ENCODE results near the gene ZNF319. TPM values are rescaled to one million over a fixed set of nuclear protein-coding genes. Genes with fewer than 3 reads are reported as not detected.

The ZNF319 gene
- total RNA-seq, 1 experiment from 2014 or later: 5.5 TPM

DNA sequence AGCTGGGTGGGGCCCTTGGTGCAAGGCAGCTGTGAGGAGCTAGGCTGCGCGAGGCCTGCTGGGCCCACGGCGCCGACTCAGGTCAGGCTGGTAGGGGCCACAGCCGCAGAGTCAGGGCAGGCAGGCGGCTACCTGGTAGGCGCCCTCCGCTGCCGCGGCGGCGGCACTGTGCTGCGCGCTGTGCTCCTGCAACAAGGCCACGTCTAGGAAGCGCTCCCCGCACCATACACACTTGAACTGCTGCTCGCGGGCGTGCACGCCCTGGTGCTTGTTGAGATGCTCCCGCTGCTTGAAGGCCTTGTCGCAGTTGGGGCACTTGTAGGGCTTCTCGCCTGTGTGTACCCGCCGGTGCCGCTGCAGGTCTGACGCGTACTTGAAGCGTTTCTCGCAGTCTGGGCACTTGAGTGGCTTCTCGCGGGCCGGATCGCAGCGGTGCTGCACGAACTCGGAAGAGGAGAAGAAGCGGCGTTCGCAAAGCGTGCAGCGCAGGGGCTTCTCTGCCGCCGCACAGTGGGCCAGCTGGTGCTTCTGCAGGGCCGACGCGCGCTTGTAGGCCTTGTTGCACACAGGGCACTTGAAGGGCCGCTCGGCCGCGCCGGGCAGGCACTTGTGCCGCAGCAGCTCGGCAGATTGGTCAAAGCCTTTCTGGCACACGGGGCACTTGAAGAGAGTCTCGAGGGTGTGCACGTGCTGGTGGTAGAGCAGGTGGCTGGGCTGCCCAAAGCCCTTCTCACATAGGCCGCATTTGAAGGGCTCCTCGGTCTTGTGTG, 3.9 kb downstream of the ZNF319 start (continued):
- TF ChIP-seq CDX4 (CRISPR knock-in tag; IDR thresholded peaks at IDR 0.05; ENCODE audit: borderline replicate concordance): no peak
- TF ChIP-seq, protein P1, sequence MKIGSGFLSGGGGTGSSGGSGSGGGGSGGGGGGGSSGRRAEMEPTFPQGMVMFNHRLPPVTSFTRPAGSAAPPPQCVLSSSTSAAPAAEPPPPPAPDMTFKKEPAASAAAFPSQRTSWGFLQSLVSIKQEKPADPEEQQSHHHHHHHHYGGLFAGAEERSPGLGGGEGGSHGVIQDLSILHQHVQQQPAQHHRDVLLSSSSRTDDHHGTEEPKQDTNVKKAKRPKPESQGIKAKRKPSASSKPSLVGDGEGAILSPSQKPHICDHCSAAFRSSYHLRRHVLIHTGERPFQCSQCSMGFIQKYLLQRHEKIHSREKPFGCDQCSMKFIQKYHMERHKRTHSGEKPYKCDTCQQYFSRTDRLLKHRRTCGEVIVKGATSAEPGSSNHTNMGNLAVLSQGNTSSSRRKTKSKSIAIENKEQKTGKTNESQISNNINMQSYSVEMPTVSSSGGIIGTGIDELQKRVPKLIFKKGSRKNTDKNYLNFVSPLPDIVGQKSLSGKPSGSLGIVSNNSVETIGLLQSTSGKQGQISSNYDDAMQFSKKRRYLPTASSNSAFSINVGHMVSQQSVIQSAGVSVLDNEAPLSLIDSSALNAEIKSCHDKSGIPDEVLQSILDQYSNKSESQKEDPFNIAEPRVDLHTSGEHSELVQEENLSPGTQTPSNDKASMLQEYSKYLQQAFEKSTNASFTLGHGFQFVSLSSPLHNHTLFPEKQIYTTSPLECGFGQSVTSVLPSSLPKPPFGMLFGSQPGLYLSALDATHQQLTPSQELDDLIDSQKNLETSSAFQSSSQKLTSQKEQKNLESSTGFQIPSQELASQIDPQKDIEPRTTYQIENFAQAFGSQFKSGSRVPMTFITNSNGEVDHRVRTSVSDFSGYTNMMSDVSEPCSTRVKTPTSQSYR (CRISPR knock-in tag; IDR thresholded peaks at IDR 0.05): no peak

- POLR2A ChIA-PET: no interaction called here
- Mint-ChIP-seq H3K27me3 (ENCODE audit: low read depth) (no peaks in the 10 kb centered on the region), H3K4me3 (no peak overlapping the region), H3K27ac (no peak overlapping the region), H3K9me3 (no peaks in the 10 kb centered on the region), H3K36me3 (peaks cover 4% of the 10 kb centered on the region; the same call in 1 of the 2 replicates), H3K4me1 (peaks cover 25% of the 10 kb centered on the region)
- DNase-seq (ENCODE audit: low spot score) (no peak), ATAC-seq (no peak)
- CTCF ChIA-PET: interaction anchor here (0.6 kb wide), 1 partner anchor 679 kb away, joined by 5 read pairs; no protein-coding TSS in a partner anchor
- TF ChIP-seq ESRRA (CRISPR knock-in tag; IDR thresholded peaks at IDR 0.05; ENCODE audit: borderline replicate concordance): no peak
These were observed 4.6 kb downstream of the ZNF319 start for GRCh38 chr16:57995721-57996405.

GRCh38 chr16:57994778-57995177, 5.7 kb downstream of the ZNF319 start:
- Mint-ChIP-seq H3K4me1 (peaks cover 25% of the 10 kb centered on the region), H3K9me3 (no peaks in the 10 kb centered on the region), H3K36me3 (peaks cover 4% of the 10 kb centered on the region; the same call in 1 of the 2 replicates), H3K27ac (no peak overlapping the region), H3K27me3 (ENCODE audit: low read depth) (no peaks in the 10 kb centered on the region), H3K4me3 (no peak overlapping the region)
- POLR2A ChIA-PET: no interaction called here
- CTCF ChIA-PET: no interaction called here
- peak; percentile 29 for ATAC-seq
- peak; percentile 65 for DNase-seq (ENCODE audit: low spot score)
- no peak for TF ChIP-seq GABPB1 (CRISPR knock-in tag; IDR thresholded peaks at IDR 0.05)
- no peak for TF ChIP-seq ZNF232 (CRISPR knock-in tag; IDR thresholded peaks at IDR 0.05)
- no peak for TF ChIP-seq RELA (CRISPR knock-in tag; IDR thresholded peaks at IDR 0.05; ENCODE audit: borderline replicate concordance)
- TF ChIP-seq NFE2L1 (CRISPR knock-in tag; IDR thresholded peaks at IDR 0.05): no peak
- TF ChIP-seq, protein P2, sequence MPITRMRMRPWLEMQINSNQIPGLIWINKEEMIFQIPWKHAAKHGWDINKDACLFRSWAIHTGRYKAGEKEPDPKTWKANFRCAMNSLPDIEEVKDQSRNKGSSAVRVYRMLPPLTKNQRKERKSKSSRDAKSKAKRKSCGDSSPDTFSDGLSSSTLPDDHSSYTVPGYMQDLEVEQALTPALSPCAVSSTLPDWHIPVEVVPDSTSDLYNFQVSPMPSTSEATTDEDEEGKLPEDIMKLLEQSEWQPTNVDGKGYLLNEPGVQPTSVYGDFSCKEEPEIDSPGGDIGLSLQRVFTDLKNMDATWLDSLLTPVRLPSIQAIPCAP (CRISPR knock-in tag; IDR thresholded peaks at IDR 0.05): no peak
- no peak for TF ChIP-seq CDX4 (CRISPR knock-in tag; IDR thresholded peaks at IDR 0.05; ENCODE audit: borderline replicate concordance)
- TF ChIP-seq CREM (CRISPR knock-in tag; IDR thresholded peaks at IDR 0.05): no peak
- TF ChIP-seq, protein P3, sequence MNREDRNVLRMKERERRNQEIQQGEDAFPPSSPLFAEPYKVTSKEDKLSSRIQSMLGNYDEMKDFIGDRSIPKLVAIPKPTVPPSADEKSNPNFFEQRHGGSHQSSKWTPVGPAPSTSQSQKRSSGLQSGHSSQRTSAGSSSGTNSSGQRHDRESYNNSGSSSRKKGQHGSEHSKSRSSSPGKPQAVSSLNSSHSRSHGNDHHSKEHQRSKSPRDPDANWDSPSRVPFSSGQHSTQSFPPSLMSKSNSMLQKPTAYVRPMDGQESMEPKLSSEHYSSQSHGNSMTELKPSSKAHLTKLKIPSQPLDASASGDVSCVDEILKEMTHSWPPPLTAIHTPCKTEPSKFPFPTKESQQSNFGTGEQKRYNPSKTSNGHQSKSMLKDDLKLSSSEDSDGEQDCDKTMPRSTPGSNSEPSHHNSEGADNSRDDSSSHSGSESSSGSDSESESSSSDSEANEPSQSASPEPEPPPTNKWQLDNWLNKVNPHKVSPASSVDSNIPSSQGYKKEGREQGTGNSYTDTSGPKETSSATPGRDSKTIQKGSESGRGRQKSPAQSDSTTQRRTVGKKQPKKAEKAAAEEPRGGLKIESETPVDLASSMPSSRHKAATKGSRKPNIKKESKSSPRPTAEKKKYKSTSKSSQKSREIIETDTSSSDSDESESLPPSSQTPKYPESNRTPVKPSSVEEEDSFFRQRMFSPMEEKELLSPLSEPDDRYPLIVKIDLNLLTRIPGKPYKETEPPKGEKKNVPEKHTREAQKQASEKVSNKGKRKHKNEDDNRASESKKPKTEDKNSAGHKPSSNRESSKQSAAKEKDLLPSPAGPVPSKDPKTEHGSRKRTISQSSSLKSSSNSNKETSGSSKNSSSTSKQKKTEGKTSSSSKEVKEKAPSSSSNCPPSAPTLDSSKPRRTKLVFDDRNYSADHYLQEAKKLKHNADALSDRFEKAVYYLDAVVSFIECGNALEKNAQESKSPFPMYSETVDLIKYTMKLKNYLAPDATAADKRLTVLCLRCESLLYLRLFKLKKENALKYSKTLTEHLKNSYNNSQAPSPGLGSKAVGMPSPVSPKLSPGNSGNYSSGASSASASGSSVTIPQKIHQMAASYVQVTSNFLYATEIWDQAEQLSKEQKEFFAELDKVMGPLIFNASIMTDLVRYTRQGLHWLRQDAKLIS (CRISPR knock-in tag; IDR thresholded peaks at IDR 0.05; ENCODE audit: borderline replicate concordance): no peak
- TF ChIP-seq FOXP1 (CRISPR knock-in tag; IDR thresholded peaks at IDR 0.05; ENCODE audit: borderline replicate concordance): no peak
- no peak for TF ChIP-seq IRF2 (CRISPR knock-in tag; IDR thresholded peaks at IDR 0.05; ENCODE audit: borderline replicate concordance, low read depth)
- TF ChIP-seq GRHL2 (CRISPR knock-in tag; IDR thresholded peaks at IDR 0.05; ENCODE audit: insufficient replicate concordance, severe bottlenecking): no peak
- TF ChIP-seq E2F1 (CRISPR knock-in tag; IDR thresholded peaks at IDR 0.05): no peak
- TF ChIP-seq, protein P4, sequence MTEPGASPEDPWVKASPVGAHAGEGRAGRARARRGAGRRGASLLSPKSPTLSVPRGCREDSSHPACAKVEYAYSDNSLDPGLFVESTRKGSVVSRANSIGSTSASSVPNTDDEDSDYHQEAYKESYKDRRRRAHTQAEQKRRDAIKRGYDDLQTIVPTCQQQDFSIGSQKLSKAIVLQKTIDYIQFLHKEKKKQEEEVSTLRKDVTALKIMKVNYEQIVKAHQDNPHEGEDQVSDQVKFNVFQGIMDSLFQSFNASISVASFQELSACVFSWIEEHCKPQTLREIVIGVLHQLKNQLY (CRISPR knock-in tag; IDR thresholded peaks at IDR 0.05): no peak
- TF ChIP-seq, protein P5, sequence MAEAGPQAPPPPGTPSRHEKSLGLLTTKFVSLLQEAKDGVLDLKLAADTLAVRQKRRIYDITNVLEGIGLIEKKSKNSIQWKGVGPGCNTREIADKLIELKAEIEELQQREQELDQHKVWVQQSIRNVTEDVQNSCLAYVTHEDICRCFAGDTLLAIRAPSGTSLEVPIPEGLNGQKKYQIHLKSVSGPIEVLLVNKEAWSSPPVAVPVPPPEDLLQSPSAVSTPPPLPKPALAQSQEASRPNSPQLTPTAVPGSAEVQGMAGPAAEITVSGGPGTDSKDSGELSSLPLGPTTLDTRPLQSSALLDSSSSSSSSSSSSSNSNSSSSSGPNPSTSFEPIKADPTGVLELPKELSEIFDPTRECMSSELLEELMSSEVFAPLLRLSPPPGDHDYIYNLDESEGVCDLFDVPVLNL (CRISPR knock-in tag; IDR thresholded peaks at IDR 0.05; ENCODE audit: borderline replicate concordance, low read depth): no peak
- TF ChIP-seq ETV6 (CRISPR knock-in tag; IDR thresholded peaks at IDR 0.05): no peak
